GM12878 (cell line): ENCODE results near the gene SLCO2A1. TPM values are rescaled to one million over a fixed set of nuclear protein-coding genes. Genes with fewer than 3 reads are reported as not detected.

Experiments used
- ATAC-seq: fragments of 200-7000 bp; cut with Tn5 transposase; 3 replicates; pipeline ENCODE4 v1.9.1; 2020; ENCODE audit warnings: mild to moderate bottlenecking, moderate library complexity
- BruUV-seq: library from RNA; stranded (reverse); fragments of 400-500 nt; replicated peaks from 2 replicates; lab custom pipeline; 2021; lab: Mats Ljungman, UMichigan
- CTCF ChIA-PET: fragments of 300-600 bp; sonication (Branson Sonifier 250); formaldehyde crosslinking; extraction: SDS; loops from one replicate; lab custom pipeline; 2021; ENCODE audit warnings: inconsistent platforms; lab: Yijun Ruan, JAX
- POLR2A ChIA-PET: fragments of 350-600 bp; formaldehyde crosslinking; extraction: SDS; loops from one replicate; lab custom pipeline; 2021; ENCODE audit warnings: inconsistent platforms; lab: Charles Lee
- RAD21 ChIA-PET: fragments of 300-600 bp; sonication (Branson Sonifier 250); formaldehyde crosslinking; loops from one replicate; lab custom pipeline; 2023; ENCODE audit warnings: antibody characterized with exemption; ENCODE audit not compliant: unreplicated experiment; lab: Charles Lee
- SMC1A ChIA-PET: fragments of 300-600 bp; sonication (Branson Sonifier 250); formaldehyde crosslinking; loops from one replicate; lab custom pipeline; 2023; ENCODE audit not compliant: unreplicated experiment, uncharacterized antibody; lab: Charles Lee
- DNase-seq: peaks from one replicate; pipeline ENCODE4 v3.0.0-alpha.2; 2011; ENCODE audit warnings: low read depth, low spot score
- FAIRE-seq: peaks from 3 replicates; lab custom pipeline; 2011; peaks lifted over from hg19 to GRCh38; lab: Jason Lieb, UNC
- H2AFZ ChIP-seq: 2 replicates; pipeline ENCODE4 v1.6.0; 2011; ENCODE audit warnings: low read depth, low read length, control low read depth; ENCODE audit not compliant: control insufficient read depth
- H3K27ac ChIP-seq: 2 replicates; pipeline ENCODE4 v1.5.1; 2011; ENCODE audit warnings: control low read depth; ENCODE audit not compliant: control insufficient read depth, insufficient read depth
- H3K27me3 ChIP-seq, 2 experiments: replicated peaks in 1 of 2; 2 replicates each; pipeline versions ENCODE4 v1.6.0 to v1.6.1; 2011; ENCODE audit warnings: low read length in 1 of 2; ENCODE audit not compliant: control insufficient read depth in 2 of 2, insufficient read depth in 2 of 2
- H3K36me3 ChIP-seq, 2 experiments: 2 replicates each; pipeline ENCODE4 v1.5.1; 2011; ENCODE audit warnings: low read length in 1 of 2; ENCODE audit not compliant: control insufficient read depth in 2 of 2, insufficient read depth in 2 of 2
- H3K4me1 ChIP-seq: 2 replicates; pipeline ENCODE4 v1.6.1; 2011; ENCODE audit warnings: mild to moderate bottlenecking, low read length, moderate library complexity, mixed read lengths; ENCODE audit not compliant: control insufficient read depth, insufficient read depth
- H3K4me2 ChIP-seq: 2 replicates; pipeline ENCODE4 v1.6.0; 2011; ENCODE audit warnings: control low read depth; ENCODE audit not compliant: control insufficient read depth, insufficient read depth
- H3K4me3 ChIP-seq: fragments of 200-600 bp; sonication (generic); 2 replicates; pipeline ENCODE4 v1.5.1; 2016
- H3K79me2 ChIP-seq: 2 replicates; pipeline ENCODE4 v1.6.0; 2011; ENCODE audit warnings: low read length; ENCODE audit not compliant: control insufficient read depth, insufficient read depth
- H3K9ac ChIP-seq: 2 replicates; pipeline ENCODE4 v1.8.0; 2011; ENCODE audit warnings: low read length, control low read depth, mixed read lengths; ENCODE audit not compliant: control insufficient read depth, insufficient read depth
- H3K9me3 ChIP-seq: replicated peaks from 3 replicates; pipeline ENCODE4 v1.5.1; 2011; ENCODE audit warnings: mild to moderate bottlenecking, low read length; ENCODE audit not compliant: control insufficient read depth, insufficient read depth
- H4K20me1 ChIP-seq: 2 replicates; pipeline ENCODE4 v1.6.0; 2011; ENCODE audit not compliant: control insufficient read depth, insufficient read depth
- CTCF ChIP-seq, 3 experiments: IDR thresholded peaks in 2 of 3; conservative IDR thresholded peaks in 1 of 3; 2 replicates each; pipeline ENCODE4 v1.5.1; 2011; ENCODE audit warnings: low read depth in 3 of 3, low read length in 3 of 3, mild to moderate bottlenecking in 3 of 3, control low read depth in 2 of 3, moderate library complexity in 2 of 3, inconsistent platforms in 1 of 3, mixed read lengths in 1 of 3; ENCODE audit not compliant: control insufficient read depth in 2 of 3, insufficient read depth in 1 of 3; ENCODE audit errors: extremely low read depth in 1 of 3
- GATAD2B ChIP-seq: fragments of 450-650 bp; conservative IDR thresholded peaks from 2 replicates; pipeline ENCODE4 v1.6.1; 2017; ENCODE audit warnings: low read depth, mild to moderate bottlenecking, moderate library complexity
- MYB ChIP-seq: fragments of 150-350 bp; IDR thresholded peaks from 2 replicates; pipeline ENCODE4 v1.6.1; 2014; ENCODE audit warnings: mild to moderate bottlenecking, low read depth, low read length, borderline replicate concordance
- NBN ChIP-seq: fragments of 450-650 bp; IDR thresholded peaks from 2 replicates; pipeline ENCODE4 v1.6.1; 2016
- SPI1 ChIP-seq: IDR thresholded peaks from 2 replicates; pipeline ENCODE4 v1.6.1; 2011; ENCODE audit warnings: low read depth, mild to moderate bottlenecking, low read length, moderate library complexity, borderline replicate concordance; ENCODE audit not compliant: insufficient read depth
- WGBS: methylation state at CpG from one replicate; pipeline ENCODE4 v1.1.6; 2016; ENCODE audit warnings: low lambda C conversion rate; ENCODE audit not compliant: insufficient replicate concordance, insufficient coverage; ENCODE audit errors: missing lambda C conversion rate; 5-methylcytosine and 5-hydroxymethylcytosine counted together
- in situ Hi-C: fragments of 300-500 bp; cut with MboI; formaldehyde crosslinking; loops from 9 replicates; pipeline ENCODE4 v1.14.3; 2018; ENCODE audit warnings: mixed read lengths
- intact Hi-C: fragments of 100-400 bp; cut with micrococcal nuclease; formaldehyde crosslinking; loops from one replicate; pipeline ENCODE4 v1.14.2; 2022; ENCODE audit not compliant: unreplicated experiment
- polyA plus RNA-seq, 11 experiments: library from polyadenylated mRNA; depleted of rRNA in 4 of 11; unstranded in 6 of 11; stranded (reverse) in 5 of 11; fragments of >200 nt; fragmentation: Nextera tagmentation in 4 of 11; fragmentation: Illumina TruSeq in 1 of 11; extraction: Ambion mirVana in 4 of 11; extraction: Trizol in 1 of 11; gene quantifications; 1 replicate in 1 of 11; 2 replicates in 10 of 11; pipeline versions ENCODE4 v1.2.1 to v1.2.3, GENCODE V29; 2011 to 2016; ENCODE audit warnings: inconsistent platforms in 2 of 11, missing spikeins in 2 of 11, low read depth in 1 of 11
- total RNA-seq, 4 experiments: library from RNA; depleted of rRNA in 3 of 4; stranded (reverse); fragments of >200 nt in 3 of 4; fragmentation: Illumina TruSeq in 1 of 4; extraction: Trizol in 1 of 4; gene quantifications; 2 replicates each; pipeline versions ENCODE4 v1.2.1 to v1.2.3, GENCODE V29; 2013 to 2021

Gene SLCO2A1
- total and polyA plus RNA-seq, 10 of the 15 experiments (the other 5 are each of a cell fraction or from before 2014, with no cell fraction given): 0.05 TPM; not detected in 9

- Histone ChIP-seq H3K27me3 (peaks cover 0 to 2% of the 10 kb centered on the region in 2 experiments; a peak in 2 of 4 replicates), H3K36me3 (no peaks in the 10 kb centered on the region), H3K27ac (no peak overlapping the region), H3K4me2 (no peak overlapping the region), H3K4me1 (no peaks in the 10 kb centered on the region), H3K79me2 (no peaks in the 10 kb centered on the region), H3K9ac (no peak overlapping the region), H4K20me1 (no peaks in the 10 kb centered on the region), H3K4me3 (no peak overlapping the region), H3K9me3 (no peaks in the 10 kb centered on the region), H2AFZ (no peak overlapping the region)
- ChIA-PET RAD21 (no interaction called here), SMC1A (interaction anchor here (1.5 kb wide), 1 partner anchor 11 kb away, joined by 3 read pairs; no protein-coding TSS in a partner anchor), CTCF (no interaction called here), POLR2A (no interaction called here)
- in situ Hi-C loops: no loop called here
- TF ChIP-seq GATAD2B (no peak), NBN (no peak), MYB (no peak), SPI1 (no peak), CTCF (IDR thresholded peaks at IDR 0.05 in 2 of 3, conservative IDR thresholded peaks at IDR 0.05 in 1 of 3; ENCODE audit: control insufficient read depth in 2 of 3, extremely low read depth in 1 of 3, insufficient read depth in 1 of 3, low read depth in 3 of 3, low read length in 3 of 3) (no peak)
- DNase-seq (no peak), FAIRE-seq (no peak), ATAC-seq (no peak)
- WGBS: 24% methylated on average over 10 of the region's 10 CpGs
- intact Hi-C loops: no loop called here
- no TSS peak for BruUV-seq
These were observed 36.6 kb downstream of the SLCO2A1 start for GRCh38 chr3:133992951-133993620.
